Stomach (tissue), 9 donors: Measurements from ENCODE around the gene SVIL. TPM values are rescaled to one million over a fixed set of nuclear protein-coding genes. Genes with fewer than 3 reads are reported as not detected.

Source experiments
- DNase-seq, 2 donors: peaks; one replicate each; pipeline versions ENCODE4 v3.0.0 to v3.0.0-alpha.2; 2013 to 2019
- H3K27ac ChIP-seq, 5 donors: fragments of 200-600 bp in 4 of 5; sonication (generic) in 4 of 5; one replicate each; pipeline ENCODE4 v1.5.1; 2013 to 2019; ENCODE audit warnings: mild to moderate bottlenecking in 1 of 5, moderate library complexity in 1 of 5
- H3K27me3 ChIP-seq, 3 donors: fragments of 200-600 bp; sonication (generic); one replicate each; pipeline ENCODE4 v1.5.1; 2017 to 2019; ENCODE audit warnings: mixed run types in 1 of 3
- H3K36me3 ChIP-seq, 4 donors: fragments of 200-600 bp; sonication (generic); 1 replicate in 3 of 4; 2 replicates in 1 of 4; pipeline ENCODE4 v1.5.1; 2016 to 2019
- H3K4me1 ChIP-seq, 4 donors: fragments of 200-600 bp; sonication (generic); one replicate each; pipeline ENCODE4 v1.5.1; 2016 to 2019
- H3K4me3 ChIP-seq, 4 donors: fragments of 200-600 bp; sonication (generic) in 3 of 4; one replicate each; pipeline ENCODE4 v1.5.1; 2016 to 2019; ENCODE audit warnings: mild to moderate bottlenecking in 1 of 4
- H3K9me3 ChIP-seq, 4 donors: fragments of 200-600 bp; sonication (generic); one replicate each; pipeline ENCODE4 v1.5.1; 2016 to 2019
- EP300 ChIP-seq: sonication (generic); formaldehyde crosslinking; IDR thresholded peaks from one replicate; pipeline ENCODE4 v1.6.1; 2017; ENCODE audit warnings: antibody characterized with exemption
- POLR2A ChIP-seq, 4 donors: fragments of 450-650 bp; IDR thresholded peaks; one replicate each; pipeline ENCODE4 v1.6.1; 2016; ENCODE audit warnings: antibody characterized with exemption in 4 of 4, control low read depth in 2 of 4, mild to moderate bottlenecking in 1 of 4, moderate library complexity in 1 of 4
- POLR2AphosphoS5 ChIP-seq, 3 donors: sonication (generic); formaldehyde crosslinking; IDR thresholded peaks; one replicate each; pipeline ENCODE4 v1.6.1; 2016; ENCODE audit warnings: antibody characterized with exemption in 3 of 3
- WGBS, 5 donors: extraction: QIAGEN DNeasy Blood & Tissue Kit in 3 of 5; methylation state at CpG; one replicate each; pipeline versions ENCODE4 v1.1.5 to v1.1.7; 2013 to 2018; 5-methylcytosine and 5-hydroxymethylcytosine counted together
- intact Hi-C: fragments of 100-400 bp; cut with DNase I; formaldehyde crosslinking; loops from one replicate; pipeline ENCODE4 v1.15.1; 2023; ENCODE audit warnings: low total_unique reads
- polyA plus RNA-seq, 3 donors: library from polyadenylated mRNA; stranded (reverse); fragments of 200-250 nt; gene quantifications; one replicate each; pipeline ENCODE4 v1.2.3, GENCODE V29; 2013
- total RNA-seq, 5 donors: library from RNA; depleted of rRNA; stranded (reverse); fragments of >200 nt; gene quantifications; one replicate each; pipeline versions ENCODE4 v1.1.0 to v1.2.3, GENCODE V29; 2014 to 2016
- TF ChIP-seq, protein P1 (sequence below), 7 experiments: fragments of 450-650 bp in 4 of 7; fragments of 200-600 bp in 3 of 7; sonication (generic) in 3 of 7; IDR thresholded peaks; one replicate each; pipeline ENCODE4 v1.5.1; 2016 to 2019; ENCODE audit warnings: antibody characterized with exemption in 7 of 7, control low read depth in 2 of 7, mild to moderate bottlenecking in 1 of 7
- donor health status: healthy with polysubstance abuse.
- donor health status: Bipolar disorder and iron deficiency.
- donor health status: healthy.

SVIL gene
- total and polyA plus RNA-seq, 8 donors: 6.8 to 400 (median 112) TPM

DNA sequence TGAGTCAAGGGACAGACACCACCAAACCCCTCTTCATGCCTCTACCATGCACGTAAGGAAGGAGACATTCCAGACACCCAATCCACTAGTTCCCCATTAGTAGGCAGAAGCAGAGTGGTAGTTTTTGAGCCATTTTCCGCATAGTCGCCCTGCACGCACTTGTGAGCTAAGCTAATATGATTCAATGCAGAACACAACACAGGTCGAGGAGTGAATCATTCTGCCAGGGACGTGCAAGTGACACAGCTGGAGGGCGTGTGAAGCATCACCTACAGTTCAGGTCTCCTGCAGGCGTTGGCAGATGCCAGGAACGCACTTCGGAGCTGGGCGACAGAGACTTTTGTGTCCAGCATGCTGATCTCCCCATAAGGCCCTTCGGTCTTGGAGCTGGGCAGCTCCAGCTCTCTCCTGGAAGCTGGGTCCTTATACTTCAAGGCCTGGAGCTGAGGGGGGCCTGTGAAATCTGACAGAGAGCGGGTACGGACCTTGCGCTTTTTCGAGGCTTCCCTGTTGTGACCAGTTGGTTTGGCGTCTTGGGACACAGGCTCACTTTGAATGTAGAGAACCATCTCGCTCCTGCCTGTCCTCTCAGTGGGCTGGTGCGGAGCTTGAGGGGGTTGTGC, 102.4 kb downstream of the SVIL start:
- no peak overlapping the region for H3K4me3 ChIP-seq
- DNase-seq: no peak
- intact Hi-C loops: no loop called here
- 90 to 96% (median 95%) methylated on average over 11 to 19 of the region's 19 CpGs for WGBS, 5 donors
- no peak overlapping the region for H3K27ac ChIP-seq
- H3K4me1 ChIP-seq: peaks cover 11 to 45% (median 28%) of the 10 kb centered on the region in 4 donors
- H3K9me3 ChIP-seq: no peaks in the 10 kb centered on the region
- H3K27me3 ChIP-seq: no peaks in the 10 kb centered on the region
- TF ChIP-seq POLR2AphosphoS5 (IDR thresholded peaks at IDR 0.05) (no peak), EP300 (no peak), POLR2A (IDR thresholded peaks at IDR 0.05) (no peak)
- TF ChIP-seq, protein P1, sequence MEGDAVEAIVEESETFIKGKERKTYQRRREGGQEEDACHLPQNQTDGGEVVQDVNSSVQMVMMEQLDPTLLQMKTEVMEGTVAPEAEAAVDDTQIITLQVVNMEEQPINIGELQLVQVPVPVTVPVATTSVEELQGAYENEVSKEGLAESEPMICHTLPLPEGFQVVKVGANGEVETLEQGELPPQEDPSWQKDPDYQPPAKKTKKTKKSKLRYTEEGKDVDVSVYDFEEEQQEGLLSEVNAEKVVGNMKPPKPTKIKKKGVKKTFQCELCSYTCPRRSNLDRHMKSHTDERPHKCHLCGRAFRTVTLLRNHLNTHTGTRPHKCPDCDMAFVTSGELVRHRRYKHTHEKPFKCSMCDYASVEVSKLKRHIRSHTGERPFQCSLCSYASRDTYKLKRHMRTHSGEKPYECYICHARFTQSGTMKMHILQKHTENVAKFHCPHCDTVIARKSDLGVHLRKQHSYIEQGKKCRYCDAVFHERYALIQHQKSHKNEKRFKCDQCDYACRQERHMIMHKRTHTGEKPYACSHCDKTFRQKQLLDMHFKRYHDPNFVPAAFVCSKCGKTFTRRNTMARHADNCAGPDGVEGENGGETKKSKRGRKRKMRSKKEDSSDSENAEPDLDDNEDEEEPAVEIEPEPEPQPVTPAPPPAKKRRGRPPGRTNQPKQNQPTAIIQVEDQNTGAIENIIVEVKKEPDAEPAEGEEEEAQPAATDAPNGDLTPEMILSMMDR (IDR thresholded peaks at IDR 0.05): no peak
- peaks cover 14 to 44% (median 34%) of the 10 kb centered on the region in 4 donors for H3K36me3 ChIP-seq

DNA sequence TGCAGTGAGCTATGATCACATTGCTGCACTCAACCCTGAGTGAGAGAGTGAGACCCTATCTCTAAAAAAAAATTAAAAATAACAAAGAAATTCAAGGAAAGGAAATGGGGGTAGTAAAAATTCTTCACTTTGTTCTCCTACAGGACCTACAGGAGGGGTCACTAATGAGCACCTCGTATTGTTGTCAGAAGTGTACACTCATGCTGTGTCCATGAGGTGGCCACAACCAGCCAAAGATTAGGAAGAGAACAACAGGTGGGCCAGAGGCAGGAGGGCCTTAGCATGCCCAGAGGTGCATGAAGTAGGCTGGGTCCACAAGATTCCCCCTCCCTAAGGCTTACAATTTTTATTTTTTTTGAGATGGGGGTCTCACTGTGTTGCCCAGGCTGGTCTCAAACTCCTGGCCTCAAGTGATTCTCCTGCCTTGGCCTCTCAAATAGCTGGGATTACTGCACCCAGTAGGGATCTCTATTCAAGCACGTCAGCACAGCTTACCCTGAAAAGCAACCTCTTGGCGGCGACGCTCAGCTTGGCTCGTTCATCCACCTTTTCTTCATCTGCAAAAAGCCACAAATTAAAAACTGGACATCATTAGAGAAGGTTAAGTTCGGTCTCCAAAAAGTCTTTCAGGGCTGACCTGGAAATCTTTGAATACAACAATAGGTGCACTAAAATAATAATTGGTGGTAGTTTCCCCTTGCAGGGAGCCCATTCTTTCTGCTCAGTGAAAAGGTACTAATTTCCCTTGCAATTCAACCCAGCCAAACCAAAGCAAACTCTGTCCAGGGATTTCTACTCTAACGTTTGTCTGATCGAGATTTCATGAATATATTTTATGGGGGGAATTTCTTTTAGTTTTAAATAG, 104.4 kb downstream of the SVIL start:
- Histone ChIP-seq H3K36me3 (peaks cover 16 to 56% (median 42%) of the 10 kb centered on the region in 4 donors), H3K4me3 (no peak overlapping the region), H3K27me3 (no peaks in the 10 kb centered on the region), H3K27ac (no peak overlapping the region), H3K9me3 (no peaks in the 10 kb centered on the region), H3K4me1 (peaks cover 1 to 27% (median 12%) of the 10 kb centered on the region in 4 donors)
- 79 to 89% (median 85%) methylated on average over 9 of the region's 9 CpGs for WGBS, 5 donors
- intact Hi-C loops: no loop called here
- DNase-seq: no peak
- TF ChIP-seq POLR2A (IDR thresholded peaks at IDR 0.05) (no peak), EP300 (no peak), POLR2AphosphoS5 (IDR thresholded peaks at IDR 0.05) (no peak)
- TF ChIP-seq, protein P1 (IDR thresholded peaks at IDR 0.05): no peak

DNA sequence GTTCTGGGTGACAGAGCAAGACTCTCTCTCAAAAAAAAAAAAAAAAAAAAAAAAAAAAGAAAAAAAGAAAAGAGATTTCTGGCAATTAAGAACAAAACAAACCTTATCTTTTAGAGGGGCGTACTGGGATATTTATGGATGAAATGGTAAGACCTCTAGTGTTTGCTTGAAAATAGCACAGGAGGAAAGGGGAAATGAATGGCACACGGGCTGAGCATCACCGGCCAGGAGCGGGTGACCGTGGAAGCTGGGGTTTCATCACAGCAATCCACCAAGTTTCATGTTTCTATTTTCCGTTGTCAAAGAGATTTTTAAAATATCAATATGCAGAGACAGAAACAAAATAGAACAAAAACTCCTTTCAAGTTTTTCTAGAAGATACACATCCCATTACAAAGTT, 105.6 kb downstream of the SVIL start:
- DNase-seq: no peak
- H3K4me1 ChIP-seq: peaks cover 0 to 15% (median 5%) of the 10 kb centered on the region in 4 donors
- H3K27me3 ChIP-seq: no peaks in the 10 kb centered on the region
- 80 to 92% (median 87%) methylated on average over 6 of the region's 6 CpGs for WGBS, 5 donors
- H3K36me3 ChIP-seq: peaks cover 16 to 68% (median 49%) of the 10 kb centered on the region in 4 donors
- no peaks in the 10 kb centered on the region for H3K9me3 ChIP-seq
- intact Hi-C loops: no loop called here
- no peak overlapping the region for H3K4me3 ChIP-seq
- no peak for TF ChIP-seq POLR2AphosphoS5 (IDR thresholded peaks at IDR 0.05)
- no peak for TF ChIP-seq EP300
- TF ChIP-seq, protein P1 (IDR thresholded peaks at IDR 0.05): no peak
- TF ChIP-seq POLR2A (IDR thresholded peaks at IDR 0.05): no peak
- no peak overlapping the region for H3K27ac ChIP-seq

DNA sequence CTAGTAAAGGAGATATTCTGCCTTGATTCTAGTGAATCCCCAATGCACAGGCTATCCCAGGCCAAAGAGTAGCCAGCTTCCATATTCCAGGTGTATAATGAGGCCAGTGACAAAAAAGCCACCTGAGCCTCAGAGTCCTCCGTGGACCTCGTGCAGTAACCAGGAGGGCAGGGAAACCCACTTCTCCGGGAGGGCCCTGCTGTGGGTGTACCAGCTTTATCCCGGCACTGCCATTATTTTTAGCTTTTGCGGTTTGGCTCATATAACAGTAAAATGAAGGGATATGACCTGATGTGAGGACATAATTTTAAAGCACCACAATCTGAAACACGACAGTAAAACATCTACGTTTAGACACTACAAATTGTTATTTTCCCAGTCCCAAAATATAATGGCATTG, 109.0 kb downstream of the SVIL start:
- H3K27ac ChIP-seq: no peak overlapping the region
- H3K4me1 ChIP-seq: peaks cover 0 to 22% (median 9%) of the 10 kb centered on the region in 4 donors
- intact Hi-C loops: no loop called here
- no peaks in the 10 kb centered on the region for H3K27me3 ChIP-seq
- no peak overlapping the region for H3K4me3 ChIP-seq
- no peak for DNase-seq
- H3K9me3 ChIP-seq: no peaks in the 10 kb centered on the region
- WGBS, 5 donors: 90 to 96% (median 95%) methylated on average over 7 of the region's 7 CpGs
- TF ChIP-seq, protein P1 (IDR thresholded peaks at IDR 0.05): no peak
- TF ChIP-seq EP300: no peak
- TF ChIP-seq POLR2A (IDR thresholded peaks at IDR 0.05): no peak
- TF ChIP-seq POLR2AphosphoS5 (IDR thresholded peaks at IDR 0.05): no peak
- H3K36me3 ChIP-seq: peaks cover 16 to 84% (median 71%) of the 10 kb centered on the region in 4 donors
